ENCODE results near the gene FHIT.
"Not testable (repeated sequence)": the region's sequence is repeated elsewhere in the genome, so short reads cannot be mapped to it uniquely, and the experiment has no call there.

Gene FHIT

DNA sequence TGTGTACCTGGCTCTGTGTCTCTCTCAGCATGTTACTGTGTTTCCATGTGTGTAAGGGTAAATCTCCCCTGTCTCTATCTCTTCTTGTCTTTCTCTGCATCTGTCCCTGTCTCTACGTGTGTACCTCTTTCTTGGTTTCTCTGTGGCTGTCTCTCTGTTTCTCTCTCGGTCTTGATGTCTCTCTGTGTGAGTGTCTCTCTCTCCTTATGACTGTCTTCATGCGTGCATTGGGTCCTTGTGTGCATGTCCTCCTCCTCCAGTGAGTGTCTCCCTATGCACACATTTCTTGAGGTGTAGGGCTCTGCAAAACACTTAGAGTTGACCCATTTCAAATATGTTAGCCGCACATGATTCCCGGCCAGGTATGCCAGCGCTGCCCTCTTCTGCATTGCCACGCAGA, 1298.1 kb downstream of the FHIT start:
- DNase-seq, result no peak

DNA sequence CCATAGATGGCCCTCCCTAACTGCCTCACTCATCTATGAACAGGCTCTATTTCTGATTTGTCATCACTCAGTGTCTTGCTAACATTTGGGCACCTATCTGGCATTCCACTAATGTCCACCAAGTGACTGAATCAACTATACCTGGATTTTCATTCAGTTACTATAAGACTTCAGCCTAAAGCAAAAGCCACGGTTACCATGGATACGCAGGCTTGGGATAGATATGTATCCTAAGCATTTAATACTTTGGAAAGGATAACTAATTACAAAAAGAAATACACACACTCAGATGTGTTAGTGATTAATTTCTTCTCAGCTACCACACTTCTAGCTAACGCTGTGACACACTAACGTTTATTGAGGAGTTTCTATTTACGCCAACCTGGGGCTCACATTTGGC, 1301.9 kb downstream of the FHIT start:
- DNase-seq, result no peak

DNA sequence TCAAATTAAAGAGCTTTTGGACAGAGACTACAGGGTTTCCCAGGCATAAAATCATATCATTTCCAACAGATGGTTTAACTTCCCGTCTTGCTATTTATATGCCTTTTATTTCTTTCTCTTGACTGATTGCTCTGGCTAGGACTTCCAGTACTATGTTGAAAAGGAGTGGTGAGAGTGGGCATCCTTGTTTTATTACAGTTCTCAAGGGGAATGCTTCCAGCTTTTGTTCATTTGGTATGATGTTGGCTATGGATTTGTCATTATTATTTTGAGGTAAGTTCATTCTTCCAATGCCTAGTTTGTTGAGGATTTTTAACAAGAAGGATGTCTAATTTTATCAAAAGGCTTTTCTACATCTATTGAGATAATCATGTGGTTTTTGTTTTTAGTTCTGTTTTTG, 1304.9 kb downstream of the FHIT start:
- DNase-seq, result no peak

DNA sequence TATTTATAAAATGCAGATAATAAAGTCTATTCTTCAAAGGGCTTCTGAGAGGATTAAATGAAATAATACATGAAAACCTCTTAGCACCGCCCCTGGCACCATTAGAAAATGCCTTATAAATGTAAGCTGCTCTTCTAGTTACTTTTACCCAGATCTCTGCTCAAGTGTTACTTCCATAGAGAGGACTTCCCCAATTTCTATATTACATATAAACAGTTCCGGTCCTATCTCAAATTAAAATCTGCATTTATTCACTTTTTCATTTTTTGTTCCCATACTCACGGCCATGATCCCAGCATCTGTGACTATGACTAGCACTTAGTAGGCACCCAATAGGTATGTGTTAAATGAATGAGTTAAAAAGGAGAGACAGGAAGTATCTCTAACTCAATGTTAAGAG, 1310.5 kb downstream of the FHIT start:
- DNase-seq, result no peak

DNA sequence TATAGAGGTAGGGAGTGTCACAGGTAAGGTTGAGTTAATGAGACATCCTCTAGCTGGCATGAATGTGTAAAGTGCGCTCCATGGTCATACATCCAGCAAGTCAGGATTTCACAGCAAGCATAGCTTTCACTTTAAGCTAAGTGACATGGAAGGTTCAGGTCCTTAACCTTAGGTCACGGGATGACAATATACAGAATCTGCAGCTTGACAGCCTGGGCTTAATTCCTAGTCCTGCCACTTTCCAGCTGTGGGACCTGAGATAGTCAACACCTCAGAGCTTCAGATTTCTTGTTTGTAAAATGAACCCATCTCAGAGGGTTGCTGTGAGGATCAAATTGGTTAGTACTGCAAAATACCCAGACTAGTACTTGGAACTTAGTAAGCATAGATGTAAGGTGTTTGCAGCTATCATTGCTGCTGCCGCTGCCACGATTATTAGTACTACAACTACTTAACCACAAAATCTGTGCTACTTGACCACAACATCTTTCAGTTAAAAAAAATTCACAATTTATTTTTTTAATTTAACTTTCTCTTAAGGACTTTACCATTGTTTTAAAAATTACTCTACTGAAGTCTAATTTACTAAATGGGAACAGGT, 1311.3 kb downstream of the FHIT start:
- DNase-seq, result no peak

DNA sequence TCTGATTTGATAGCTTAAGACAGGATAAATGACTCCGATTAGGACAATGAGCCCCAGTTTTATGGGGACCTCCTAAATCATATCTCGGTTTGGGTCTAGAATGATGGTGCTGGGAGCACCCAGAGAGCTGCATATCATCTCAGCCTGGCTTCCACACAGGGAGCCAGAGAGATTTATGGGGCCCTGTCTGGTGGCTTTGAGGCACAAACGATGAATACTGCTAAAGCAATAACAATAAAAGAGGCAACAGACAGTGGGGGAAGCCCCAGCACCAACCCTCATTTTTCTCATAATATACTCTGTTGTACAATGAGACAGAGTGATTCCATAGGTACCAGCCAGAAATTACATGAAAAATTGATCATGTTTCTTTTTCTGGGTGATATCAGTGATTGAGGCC, 1312.4 kb downstream of the FHIT start:
- DNase-seq, result no peak

DNA sequence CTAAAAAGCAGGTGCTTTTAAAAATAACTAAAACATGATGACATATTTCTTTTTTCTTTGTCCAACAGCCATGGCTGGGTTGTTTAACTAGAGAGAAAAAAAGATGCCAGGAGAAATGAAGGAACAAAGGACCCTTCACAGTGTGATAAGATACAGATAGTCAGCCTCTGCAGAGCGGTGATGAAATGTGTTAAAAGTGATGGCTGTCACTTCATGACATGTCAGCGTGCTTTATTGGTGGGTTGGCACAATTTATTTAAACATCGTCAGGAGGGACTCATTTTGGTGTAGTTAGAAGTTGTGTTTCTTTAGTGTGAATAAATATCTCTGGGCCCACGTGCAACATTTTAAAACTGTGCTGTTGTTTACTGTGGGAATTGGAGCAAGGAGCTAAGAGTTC, 1314.1 kb downstream of the FHIT start:
- no peak for DNase-seq

DNA sequence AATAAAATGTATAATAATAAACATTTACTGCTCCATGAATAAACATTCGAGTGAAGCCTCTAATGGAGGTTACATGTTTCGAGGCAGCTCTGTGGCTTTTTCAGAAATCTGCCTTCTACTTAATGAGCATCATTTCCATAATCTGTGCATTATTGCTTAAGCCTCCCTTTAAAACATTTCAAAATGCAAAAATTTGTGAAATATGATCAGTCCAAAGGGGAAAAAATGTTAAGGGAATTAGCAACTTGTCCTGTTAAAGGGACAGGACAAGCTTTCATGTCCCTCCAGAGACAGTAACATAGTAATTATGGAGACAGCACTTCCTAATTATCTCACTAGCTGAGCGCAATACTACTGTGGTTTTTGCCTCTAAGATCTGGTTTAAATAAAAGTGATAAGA, 1314.8 kb downstream of the FHIT start:
- DNase-seq, result no peak

DNA sequence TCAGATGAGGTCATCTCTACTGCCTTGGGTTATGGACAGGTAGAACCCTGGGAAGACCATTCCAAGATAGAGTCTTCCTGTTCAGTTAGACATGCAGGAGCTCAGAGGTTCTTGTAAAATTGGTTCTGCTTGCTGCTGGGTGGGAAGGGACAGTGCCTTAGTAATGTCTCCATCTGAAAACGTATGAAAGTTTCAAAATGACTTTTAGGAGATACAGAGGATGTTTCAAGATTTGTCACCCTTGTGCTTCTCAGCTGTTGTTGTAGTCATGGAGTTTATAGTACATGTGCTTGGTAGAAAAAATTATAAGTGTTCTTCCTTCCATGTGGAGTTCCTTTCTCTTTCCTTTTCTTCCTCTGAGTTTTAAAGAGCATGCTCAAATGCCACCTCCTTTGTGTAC, 1316.2 kb downstream of the FHIT start:
- peak in 1 of 5 donors; percentile 84 for DNase-seq

DNA sequence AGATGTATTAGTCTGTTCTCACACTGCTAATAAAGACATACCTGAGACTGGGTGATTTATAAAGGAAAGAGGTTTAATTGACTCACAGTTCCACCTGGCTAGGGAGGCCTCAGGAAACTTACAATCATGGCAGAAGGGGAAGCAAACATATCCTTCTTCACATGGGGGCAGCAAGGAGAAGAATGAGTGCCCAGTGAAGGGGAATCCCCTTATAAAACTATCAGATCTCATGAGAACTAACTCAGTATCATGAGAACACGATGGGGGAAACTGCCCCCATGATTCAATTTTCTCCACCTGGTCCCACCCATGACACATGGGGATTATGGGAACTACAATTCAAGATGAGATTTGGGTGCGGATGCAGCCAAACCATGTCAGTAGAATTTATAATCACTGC, 1316.7 kb downstream of the FHIT start:
- DNase-seq, result not testable (repeated sequence)

DNA sequence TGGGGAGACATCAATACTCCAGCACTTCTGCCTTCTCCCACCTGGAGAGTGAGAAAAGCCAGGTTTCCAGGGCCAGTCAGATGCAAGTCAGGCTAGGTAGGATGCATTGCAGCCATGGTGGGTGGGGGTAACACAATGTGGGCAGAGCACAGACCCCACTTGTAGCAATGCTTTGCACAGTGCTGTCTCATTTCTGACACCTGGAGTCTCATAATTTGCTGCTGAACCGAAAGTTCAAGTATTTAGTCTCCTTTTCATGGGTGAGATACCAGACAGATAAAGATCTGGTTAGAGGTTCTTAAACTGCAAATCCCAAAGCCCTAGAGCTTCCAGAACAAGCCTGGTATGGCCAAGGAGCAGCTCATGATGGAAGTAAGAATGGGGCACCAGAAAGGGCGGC, 1321.1 kb downstream of the FHIT start:
- DNase-seq, result peak in 1 of 5 donors; percentile 14

DNA sequence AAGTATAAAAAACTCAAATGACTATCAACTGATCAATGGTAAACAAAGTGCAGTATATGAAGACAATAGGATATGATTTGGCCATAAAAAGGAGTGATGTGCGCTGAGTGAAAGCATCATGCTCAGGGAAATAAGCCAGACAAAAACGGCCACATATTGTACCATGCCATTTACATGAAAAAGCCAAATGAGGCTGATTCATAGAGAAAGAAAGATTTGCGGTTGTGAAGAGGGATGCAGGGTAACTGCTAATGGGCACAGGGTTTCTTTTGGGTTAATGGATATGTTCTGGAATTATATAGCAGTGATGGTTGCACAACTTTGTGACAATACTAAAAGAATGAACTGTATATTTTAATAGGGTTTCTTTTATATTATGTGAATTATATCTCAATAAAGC, 1324.2 kb downstream of the FHIT start:
- no peak for DNase-seq

DNA sequence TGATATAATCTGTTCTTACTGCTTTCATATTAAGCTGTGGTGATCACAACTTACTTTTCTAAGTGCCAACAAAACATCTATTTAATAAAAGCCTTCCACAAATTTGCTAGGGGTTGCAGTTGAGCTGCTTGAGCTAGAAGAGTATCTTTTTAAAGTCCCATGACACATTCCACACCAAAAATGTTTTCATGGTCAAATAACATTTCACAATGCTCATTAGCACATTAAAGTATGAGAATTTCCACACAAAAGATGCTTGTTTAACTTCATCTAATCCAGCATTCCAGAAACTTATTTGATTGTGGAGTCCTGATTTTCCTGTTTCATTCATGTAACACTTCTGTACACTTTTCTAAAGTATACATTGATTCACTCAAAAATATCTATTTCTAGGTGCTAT, 1325.3 kb downstream of the FHIT start:
- no peak for DNase-seq

DNA sequence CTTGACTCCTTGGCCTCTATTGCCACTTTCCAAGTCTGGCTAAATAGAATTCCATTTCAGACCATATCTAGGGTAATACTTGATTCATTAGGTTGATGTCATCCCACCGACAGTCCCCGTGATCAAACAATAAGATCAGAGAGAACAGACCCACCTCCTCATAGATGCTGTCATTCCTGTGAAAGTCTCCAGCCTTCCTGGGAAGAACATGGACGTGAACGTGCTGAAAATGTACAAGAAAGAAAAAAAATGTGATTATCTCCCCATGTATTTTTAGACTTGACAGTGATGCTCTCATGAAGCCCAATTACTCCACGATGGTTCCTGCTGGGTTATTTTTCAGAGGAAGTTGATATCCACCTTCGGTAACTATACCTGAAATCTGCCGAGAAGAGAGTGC, 1329.1 kb downstream of the FHIT start:
- DNase-seq, result no peak

DNA sequence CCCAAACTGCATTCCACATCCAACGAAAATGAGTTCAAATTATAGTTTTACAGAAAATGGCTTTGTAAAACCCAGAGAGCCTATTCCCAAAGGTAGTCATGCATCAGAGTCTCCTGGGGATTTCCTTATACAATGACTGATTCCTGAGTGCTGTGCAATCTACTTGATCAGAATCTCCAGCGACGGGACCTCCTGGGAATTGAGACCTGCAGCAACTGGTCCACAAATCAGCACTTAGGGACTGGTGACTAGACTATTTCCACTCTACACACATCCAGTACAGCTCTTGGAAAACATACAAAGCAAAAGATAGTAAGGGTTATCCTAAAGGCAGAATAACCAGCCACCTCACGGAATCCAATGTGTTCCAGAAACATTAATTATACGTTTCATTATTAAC, 1330.4 kb downstream of the FHIT start:
- no peak for DNase-seq

DNA sequence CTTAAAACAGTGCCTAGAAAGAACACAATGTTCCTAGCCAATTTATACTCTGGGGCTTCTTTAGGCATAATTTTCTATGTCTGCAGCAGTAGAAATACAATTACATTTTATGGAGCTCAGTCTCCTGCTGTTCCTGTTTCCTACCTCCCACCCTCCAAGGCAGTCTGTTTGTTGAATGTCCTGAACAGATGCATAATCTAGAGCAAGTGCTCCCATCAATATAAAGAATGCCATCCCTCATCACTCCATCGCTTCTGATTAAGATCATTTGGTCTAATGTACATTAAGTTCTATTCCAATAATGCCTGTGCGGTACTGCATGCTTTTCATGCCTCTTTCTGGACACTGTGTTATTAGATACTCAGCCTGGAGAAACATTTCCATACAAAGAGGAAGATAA, 1331.7 kb downstream of the FHIT start:
- no peak for DNase-seq

DNA sequence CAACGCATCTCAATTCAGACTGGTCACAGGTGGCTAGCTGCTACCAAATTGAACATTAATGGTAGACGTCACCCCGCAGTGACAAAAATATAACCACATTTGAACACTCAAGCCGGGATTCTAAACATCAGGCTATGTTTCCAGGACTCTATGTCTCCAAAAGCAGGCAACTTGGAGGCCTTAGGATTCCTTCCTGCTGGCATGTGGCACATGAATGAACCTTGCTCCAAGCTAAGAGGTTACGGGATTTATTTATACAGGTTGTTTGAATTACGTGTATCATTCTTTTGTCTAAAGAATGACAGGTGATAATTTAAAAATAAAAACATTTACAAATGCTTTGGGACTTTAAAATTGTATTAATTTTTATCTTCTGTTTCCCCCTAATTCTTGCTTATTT, 1337.0 kb downstream of the FHIT start:
- no peak for DNase-seq

DNA sequence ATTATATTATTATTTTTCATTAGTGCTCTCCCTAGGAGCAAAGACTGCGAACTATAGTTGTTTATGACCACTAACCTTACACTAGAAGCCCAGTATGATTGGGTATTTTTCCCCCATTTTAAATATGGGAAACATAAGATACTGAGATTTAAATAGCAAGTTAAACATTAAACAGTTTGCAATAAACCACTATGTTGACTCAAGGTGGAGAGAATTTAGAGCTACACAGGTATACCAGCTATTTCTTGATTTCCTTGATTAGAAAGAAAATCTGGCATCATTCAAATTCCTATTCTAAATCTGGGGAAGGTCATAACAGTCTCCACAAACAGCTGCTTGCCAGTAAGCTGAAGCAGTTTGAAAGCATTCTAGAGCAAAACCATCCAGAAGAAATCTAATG, 1337.6 kb downstream of the FHIT start:
- DNase-seq, result no peak

DNA sequence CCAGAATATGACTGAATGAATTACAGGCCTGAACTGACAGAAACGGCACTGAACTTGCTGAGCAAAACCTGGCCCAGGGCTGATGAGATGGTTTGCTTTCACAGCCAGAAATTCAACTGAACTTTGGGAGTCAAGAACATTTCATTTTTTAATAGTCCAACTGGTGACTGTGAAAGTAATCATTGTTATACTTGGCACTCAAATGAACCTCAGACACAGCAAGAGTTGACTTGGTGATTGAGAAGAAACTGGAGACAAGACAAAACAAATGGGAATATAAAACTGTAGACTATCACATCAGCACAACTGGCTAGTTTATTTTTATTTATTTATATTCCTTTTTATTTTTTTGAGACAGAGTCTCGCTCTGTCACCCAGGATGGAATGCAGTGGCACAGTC, 1342.6 kb downstream of the FHIT start:
- DNase-seq, result no peak

DNA sequence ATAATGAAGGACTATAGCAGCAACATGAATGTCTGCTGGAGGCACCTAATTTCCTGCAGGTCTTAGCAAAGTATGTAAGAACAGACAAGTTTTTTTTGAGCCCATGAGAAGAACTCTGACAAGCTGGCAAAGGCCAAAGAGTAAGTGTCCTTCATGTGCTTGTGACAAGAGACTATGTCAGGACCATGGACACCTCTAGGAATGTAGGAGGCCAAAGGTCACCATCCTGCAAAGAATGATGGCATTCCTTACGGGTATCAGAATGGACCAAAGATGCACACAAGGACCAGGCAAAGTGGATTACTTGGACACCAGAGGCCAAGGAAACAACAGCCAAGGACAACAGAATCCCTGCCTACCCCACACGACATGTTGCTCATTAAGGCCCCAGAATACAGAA, 1343.0 kb downstream of the FHIT start:
- no peak for DNase-seq

DNA sequence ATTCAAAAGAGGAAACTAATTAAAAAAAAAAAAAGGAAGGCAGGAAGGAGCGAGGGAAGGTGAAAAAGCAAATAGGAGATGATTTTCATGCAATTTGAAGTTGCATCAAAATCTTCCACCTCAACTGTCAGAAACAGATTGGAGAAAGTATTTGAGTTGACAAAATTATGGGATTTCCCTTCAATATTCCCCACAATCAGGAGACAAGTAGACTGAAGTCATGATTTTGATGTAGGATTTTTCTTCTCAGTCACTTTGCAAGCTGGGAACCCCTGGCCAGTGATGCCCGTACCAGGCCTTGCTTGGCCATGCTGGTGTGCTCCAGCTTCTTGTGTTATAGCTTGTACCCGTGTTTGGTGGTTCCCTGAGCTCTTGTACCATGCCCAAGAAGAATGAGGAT, 1347.0 kb downstream of the FHIT start:
- DNase-seq, result no peak

DNA sequence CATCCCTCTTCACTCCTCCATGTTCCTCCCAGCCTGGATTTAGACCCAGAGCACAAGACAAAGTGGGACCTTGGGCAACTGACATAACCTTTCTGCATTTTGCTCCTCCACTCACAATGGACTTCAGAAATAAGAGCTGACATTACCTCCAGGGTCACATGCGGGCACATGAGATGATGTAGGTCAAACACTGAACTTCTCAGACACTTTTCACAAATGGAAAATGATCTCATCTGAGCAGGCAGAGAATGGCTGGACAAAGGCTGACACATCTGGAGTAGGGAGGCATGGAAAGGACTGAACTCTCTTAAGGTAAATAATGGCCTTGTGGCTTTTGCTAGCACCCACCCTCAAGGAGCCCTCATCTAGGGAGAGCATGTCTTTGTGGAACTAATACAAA, 1352.2 kb downstream of the FHIT start:
- no peak for DNase-seq

DNA sequence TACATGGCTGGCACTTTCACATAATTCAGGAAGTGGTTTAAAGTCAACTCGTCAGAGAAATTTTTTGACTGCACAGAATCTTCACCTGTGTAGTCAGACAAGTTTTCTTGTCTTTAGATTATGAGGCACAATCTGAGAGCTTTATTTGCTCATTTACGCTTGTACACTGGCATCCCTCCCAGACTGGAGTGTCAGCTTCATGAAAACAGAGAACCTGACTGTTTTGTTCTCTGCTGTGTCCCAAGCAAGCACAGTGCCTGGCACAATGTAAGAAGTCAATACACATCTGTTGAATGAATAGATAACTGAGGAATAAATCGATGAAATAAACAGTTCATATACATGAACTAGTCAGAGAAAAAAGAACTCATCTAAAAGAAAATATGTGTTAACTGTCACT, 1355.3 kb downstream of the FHIT start:
- no peak for DNase-seq

DNA sequence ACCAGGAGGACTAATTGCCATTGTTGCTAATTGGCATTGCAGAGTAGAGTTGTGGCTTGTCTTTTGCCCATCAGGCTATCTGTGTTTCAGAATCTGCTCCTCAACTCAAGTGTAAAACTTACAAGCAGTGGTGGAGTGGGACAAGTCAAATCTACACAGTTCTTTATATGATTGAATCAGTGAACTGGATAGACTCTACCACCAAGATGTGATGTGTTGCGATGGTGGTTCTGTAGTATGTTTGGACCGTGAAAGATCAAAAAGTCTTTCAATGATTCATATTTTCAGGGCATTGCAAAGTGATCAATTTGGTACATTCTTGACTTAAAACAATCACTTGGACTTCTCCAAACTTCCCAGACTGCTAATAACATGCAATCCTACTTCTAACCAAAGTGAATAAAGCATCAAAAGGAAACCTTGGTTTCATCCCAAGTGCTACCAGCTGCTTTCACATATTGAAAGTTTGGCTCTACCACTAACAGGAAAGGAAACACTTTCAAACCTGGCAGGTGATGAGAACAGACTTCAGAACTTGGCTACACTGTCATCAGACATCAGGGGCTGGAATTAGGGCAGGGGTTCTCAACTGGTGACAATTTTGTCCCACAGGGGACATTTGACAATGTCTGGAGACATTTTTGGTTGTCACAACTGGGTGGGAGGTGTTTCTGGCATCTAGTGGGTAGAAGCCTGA, 1356.7 kb downstream of the FHIT start:
- no peak for DNase-seq

DNA sequence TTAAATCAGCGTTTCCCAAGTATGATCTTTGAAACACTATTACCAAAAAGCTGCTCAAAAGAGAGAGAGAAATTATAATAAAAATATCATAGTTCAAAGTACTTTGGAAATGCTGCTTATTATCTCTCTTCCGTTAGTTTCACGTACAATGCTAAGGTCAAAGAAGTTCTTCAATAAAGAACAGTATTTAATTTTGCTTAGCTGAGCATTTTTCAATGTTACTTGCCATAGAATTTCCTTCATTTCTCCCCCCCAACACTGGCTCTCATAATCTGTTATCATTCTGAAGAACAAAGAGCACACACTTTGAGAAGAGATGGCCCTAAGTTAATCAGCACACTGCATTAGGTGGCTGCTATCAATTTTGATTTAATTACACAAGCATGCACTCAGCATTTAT, 1360.6 kb downstream of the FHIT start:
- no peak for DNase-seq

Data from T-helper 1 cell (primary cell).